GM10266 (cell line): ENCODE results near the gene AKAP7.
"Not testable (repeated sequence)": the region's sequence is repeated elsewhere in the genome, so short reads cannot be mapped to it uniquely, and the experiment has no call there.

ENCODE experiments used
- DNase-seq: peaks from one replicate; pipeline ENCODE4 v3.0.0; 2012; ENCODE audit errors: extremely low spot score
- TF ChIP-seq, protein P1 (sequence below): IDR thresholded peaks from 2 replicates; pipeline ENCODE4 v1.5.1; 2012; ENCODE audit warnings: mild to moderate bottlenecking, low read depth; ENCODE audit not compliant: control insufficient read depth, insufficient read depth; ENCODE audit errors: missing control alignments

Gene AKAP7

DNA sequence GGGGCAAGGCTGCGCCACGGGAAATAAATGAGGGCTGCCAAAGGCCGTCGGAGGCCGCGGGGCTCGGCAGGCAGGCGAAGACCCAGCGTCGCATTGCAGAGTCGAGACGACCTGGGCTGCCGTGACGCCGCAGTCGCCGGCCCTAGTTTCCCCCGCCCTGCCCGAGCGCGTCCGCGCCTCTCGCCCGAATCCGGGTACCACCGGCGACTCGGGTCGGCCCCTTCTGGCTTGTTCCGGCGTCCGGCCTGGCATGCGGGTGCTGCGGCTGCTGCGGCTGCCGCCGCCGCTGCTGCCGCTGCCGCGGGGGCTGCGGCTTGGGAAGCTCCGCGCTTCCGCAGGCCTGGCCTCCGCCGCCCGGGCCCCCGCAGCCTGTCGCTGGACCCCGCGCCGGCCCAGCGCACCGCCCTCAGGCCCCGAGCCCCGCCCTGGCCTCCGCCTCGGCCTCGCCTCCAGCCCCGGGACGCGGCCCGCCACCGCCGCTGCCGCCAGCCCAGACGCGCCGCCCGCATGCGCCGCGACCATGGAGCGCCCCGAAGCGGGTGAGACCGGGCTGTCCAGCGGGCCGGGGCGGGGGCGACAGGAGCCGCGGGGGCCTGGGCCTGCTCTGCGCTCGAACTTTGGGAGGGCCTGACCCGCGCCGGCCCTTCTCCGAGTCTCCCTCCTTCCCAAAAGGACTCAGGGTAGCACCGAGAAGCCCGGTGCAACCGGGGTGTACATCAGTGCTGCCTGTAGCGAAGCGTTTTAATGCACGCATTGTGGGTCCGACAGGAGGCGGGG is at the start of gene AKAP7:
TSS of gene AKAP7 (plus strand) at position 224 of the 777 bp plus-strand sequence. CDS start at position 521, 297 bp downstream.
- TF ChIP-seq, protein P1, sequence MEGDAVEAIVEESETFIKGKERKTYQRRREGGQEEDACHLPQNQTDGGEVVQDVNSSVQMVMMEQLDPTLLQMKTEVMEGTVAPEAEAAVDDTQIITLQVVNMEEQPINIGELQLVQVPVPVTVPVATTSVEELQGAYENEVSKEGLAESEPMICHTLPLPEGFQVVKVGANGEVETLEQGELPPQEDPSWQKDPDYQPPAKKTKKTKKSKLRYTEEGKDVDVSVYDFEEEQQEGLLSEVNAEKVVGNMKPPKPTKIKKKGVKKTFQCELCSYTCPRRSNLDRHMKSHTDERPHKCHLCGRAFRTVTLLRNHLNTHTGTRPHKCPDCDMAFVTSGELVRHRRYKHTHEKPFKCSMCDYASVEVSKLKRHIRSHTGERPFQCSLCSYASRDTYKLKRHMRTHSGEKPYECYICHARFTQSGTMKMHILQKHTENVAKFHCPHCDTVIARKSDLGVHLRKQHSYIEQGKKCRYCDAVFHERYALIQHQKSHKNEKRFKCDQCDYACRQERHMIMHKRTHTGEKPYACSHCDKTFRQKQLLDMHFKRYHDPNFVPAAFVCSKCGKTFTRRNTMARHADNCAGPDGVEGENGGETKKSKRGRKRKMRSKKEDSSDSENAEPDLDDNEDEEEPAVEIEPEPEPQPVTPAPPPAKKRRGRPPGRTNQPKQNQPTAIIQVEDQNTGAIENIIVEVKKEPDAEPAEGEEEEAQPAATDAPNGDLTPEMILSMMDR: peak; percentile 11
- peak; percentile 82 for DNase-seq

DNA sequence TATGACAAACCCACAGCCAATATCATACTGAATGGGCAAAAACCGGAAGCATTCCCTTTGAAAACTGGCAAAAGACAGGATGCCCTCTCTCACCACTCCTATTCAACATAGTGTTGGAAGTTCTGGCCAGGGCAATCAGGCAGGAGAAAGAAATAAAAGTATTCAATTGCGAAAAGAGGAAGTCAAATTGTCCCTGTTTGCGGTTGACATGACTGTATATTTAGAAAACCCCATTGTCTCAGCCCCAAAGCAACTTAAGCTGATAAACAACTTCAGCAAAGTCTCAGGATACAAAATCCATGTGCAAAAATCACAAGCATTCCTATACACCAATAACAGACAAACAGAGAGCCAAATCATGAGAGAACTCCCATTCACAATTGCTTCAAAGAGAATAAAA is 44.9 kb upstream of the AKAP7 start:
- not testable (repeated sequence) for DNase-seq

DNA sequence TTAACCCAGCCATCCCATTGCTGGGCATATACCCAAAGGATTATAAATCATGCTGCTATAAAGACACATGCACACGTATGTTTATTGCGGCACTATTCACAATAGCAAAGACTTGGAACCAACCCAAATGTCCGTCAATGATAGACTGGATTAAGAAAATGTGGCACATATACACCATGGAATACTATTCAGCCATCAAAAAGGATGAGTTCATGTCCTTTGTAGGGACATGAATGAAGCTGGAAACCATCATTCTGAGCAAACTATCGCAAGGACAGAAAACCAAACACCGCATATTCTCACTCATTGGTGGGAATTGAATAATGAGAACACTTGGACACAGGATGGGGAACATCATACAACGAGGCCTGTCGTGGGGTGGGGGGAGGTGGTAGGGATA is 43.3 kb upstream of the AKAP7 start:
- DNase-seq: not testable (repeated sequence)

DNA sequence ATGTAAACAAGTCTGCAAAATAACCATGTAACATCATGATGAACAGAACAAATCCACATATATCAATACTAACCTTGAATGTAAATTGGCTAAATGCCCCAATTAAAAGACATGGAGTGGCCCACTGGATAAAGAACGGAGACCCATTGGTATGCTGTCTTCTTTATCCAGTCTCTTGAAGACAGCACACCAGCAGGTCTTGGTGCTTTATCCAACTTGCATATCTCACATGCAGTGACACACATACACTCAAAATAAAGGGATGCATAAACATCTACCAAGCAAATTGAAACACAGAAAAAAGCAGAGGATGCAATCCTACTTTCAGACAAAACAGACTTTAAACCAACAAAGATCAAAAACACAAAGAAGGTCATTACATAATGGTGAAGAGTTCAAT is 41.9 kb upstream of the AKAP7 start:
- DNase-seq: no peak
- TF ChIP-seq, protein P1: no peak

DNA sequence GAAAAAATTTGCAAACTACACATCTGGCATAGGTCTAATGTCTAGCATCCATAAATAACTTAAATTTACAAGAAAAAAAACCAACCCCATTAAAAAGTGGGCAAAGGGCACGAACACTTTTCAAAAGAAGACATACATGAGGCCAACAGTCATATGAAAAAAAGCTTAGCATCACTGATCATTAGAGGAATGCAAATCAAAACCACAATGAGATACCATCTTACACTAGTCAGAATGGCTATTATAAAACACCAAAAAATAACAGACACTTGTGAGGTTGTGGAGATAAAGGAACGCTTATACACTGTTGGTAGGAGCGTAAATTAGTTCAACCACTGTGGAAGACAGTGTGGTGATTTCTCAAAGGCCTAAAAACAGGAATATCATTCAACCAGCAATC is 38.5 kb upstream of the AKAP7 start:
- TF ChIP-seq, protein P1: no peak
- DNase-seq: no peak

DNA sequence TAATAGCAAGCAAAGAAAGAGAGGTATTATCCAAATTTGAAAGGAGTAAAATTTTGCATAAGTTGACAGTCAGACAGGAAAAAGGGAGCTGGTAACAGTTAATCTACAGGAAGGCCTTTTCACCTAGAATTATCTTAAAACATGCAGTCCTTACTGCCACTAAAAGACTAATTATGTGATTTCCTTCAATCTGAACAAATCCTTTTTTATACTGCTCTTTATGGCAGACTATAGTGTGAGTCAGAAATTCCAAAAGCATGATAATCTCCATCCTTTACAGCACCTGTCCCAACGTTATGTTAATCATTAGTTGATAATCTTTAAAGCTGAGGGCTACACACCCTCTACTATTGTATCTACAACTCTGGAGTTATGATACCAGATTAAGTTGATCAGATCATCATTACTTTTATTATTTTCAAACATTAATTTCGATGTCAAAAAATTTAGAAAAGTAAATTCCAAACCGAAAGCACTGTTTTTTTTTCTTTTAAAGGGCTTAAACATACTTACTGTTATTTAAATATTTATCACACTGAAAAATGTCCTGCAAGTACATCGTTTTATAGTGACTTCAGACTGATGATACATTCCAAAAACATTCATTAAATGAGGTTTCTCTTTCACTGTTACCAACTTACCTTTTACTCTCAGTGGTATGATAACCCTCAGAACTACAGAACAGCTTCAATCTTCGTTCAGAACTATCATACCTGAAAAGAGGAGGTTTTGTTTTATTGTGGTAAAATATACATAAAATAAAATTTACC is 33.2 kb upstream of the AKAP7 start:
- TF ChIP-seq, protein P1: no peak
- no peak for DNase-seq

DNA sequence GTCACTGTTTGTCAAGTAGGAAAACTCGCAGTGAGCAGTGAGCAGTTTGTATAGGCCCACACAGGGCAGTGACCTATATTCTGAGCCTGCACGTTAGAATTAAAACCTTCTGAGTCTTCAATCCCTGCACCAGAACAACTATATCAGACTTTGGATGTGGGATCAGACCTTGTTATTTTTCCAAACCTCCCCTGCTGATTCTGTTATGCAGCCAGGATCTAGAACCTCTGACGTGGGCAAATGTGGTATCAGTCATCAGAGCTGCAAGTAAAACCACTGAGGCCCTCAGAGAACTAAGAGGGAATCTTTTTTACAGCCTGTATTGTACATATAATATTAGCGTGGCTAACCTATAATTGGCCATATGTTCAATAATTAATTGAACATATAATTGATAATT is 32.0 kb upstream of the AKAP7 start:
- TF ChIP-seq, protein P1: no peak
- no peak for DNase-seq

DNA sequence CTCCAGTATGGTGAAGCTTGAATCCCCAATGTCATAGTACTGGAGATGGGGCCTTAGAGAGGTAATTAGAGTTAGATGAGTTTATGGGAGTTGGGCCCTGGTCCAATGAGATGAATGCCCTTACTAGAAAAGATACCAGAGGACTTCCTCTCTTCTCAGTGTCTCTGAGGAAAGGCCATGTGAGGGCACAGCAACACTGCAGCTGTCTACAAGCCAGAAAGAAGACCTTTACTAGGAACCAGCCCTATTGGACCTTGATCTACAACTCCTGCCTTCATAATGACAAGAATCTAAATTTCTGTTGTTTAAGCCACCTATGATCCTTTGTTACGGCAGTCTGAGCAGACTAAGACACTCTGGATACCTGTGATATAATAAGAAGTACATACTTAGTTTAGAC is 31.4 kb upstream of the AKAP7 start:
- DNase-seq: no peak
- TF ChIP-seq, protein P1: no peak
